Mammary epithelial cell (primary cell): ENCODE data around the gene SLC25A6.

ENCODE experiments used
- EZH2 ChIP-seq: IDR thresholded peaks from 2 replicates; pipeline ENCODE4 v1.6.1; 2012; ENCODE audit warnings: low read length, inconsistent platforms, borderline replicate concordance
- TF ChIP-seq, protein P1 (sequence below), 2 donors: IDR thresholded peaks in 1 of 2; conservative IDR thresholded peaks in 1 of 2; 2 replicates each; pipeline ENCODE4 v1.5.1; 2011 to 2012; ENCODE audit warnings: inconsistent platforms in 2 of 2, low read length in 2 of 2, mild to moderate bottlenecking in 2 of 2, control low read depth in 1 of 2, low read depth in 1 of 2; ENCODE audit not compliant: insufficient read depth in 1 of 2; ENCODE audit errors: extremely low read depth in 1 of 2

DNA sequence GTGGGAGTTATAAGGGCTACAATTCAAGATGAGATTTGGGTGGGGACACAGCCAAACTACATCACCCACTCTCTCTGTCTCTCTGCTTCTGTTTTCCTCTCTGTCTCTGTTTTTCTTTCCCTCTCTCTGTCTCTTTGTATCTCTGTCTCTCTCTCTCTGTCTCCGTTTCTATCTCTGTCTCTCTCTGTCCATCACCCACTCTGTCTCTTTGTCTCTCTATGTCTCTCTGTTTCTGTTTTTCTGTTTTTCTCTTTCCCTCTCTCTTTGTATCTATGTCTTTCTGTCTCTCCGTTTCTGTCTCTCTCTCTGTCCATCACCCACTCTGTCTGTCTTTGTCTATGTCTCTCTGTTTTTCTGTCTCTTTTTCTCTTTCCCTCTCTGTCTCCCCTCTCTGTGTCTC, 30.0 kb downstream of the SLC25A6 start:
- TF ChIP-seq, protein P1, sequence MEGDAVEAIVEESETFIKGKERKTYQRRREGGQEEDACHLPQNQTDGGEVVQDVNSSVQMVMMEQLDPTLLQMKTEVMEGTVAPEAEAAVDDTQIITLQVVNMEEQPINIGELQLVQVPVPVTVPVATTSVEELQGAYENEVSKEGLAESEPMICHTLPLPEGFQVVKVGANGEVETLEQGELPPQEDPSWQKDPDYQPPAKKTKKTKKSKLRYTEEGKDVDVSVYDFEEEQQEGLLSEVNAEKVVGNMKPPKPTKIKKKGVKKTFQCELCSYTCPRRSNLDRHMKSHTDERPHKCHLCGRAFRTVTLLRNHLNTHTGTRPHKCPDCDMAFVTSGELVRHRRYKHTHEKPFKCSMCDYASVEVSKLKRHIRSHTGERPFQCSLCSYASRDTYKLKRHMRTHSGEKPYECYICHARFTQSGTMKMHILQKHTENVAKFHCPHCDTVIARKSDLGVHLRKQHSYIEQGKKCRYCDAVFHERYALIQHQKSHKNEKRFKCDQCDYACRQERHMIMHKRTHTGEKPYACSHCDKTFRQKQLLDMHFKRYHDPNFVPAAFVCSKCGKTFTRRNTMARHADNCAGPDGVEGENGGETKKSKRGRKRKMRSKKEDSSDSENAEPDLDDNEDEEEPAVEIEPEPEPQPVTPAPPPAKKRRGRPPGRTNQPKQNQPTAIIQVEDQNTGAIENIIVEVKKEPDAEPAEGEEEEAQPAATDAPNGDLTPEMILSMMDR (conservative IDR thresholded peaks at IDR 0.05 in 1 of 2, IDR thresholded peaks at IDR 0.05 in 1 of 2; ENCODE audit: extremely low read depth in 1 of 2, insufficient read depth in 1 of 2, low read depth in 1 of 2, low read length in 2 of 2): no peak
- no peak for TF ChIP-seq EZH2
